Kasumi-1 (cell line): Measurements from ENCODE around the gene PARD3B.

ENCODE experiments used
- DNase-seq, 2 experiments: peaks; one replicate each; lab custom pipeline; 2025; lab: John Stamatoyannopoulos, UW

PARD3B gene

GRCh38 chr2:205619600-205619999 lies 1074.3 kb downstream of the PARD3B start:
- DNase-seq = no peak

GRCh38 chr2:205627085-205627484 lies 1081.8 kb downstream of the PARD3B start:
- no peak for DNase-seq

- DNase-seq = no peak
These were observed 1083.1 kb downstream of the PARD3B start for GRCh38 chr2:205628422-205628821.

- no peak for DNase-seq
These were observed 1084.0 kb downstream of the PARD3B start for GRCh38 chr2:205629091-205629776.

- DNase-seq = no peak
These were observed 1088.7 kb downstream of the PARD3B start for GRCh38 chr2:205633994-205634393.

- DNase-seq = no peak
These were observed 1091.5 kb downstream of the PARD3B start for GRCh38 chr2:205636549-205637319.

GRCh38 chr2:205637320-205637602 lies 1092.0 kb downstream of the PARD3B start:
- DNase-seq = no peak

- DNase-seq = no peak
These were observed 1092.7 kb downstream of the PARD3B start for GRCh38 chr2:205637779-205638503.

- no peak for DNase-seq
These were observed 1095.4 kb downstream of the PARD3B start for GRCh38 chr2:205640716-205641115.

GRCh38 chr2:205642599-205643356 lies 1097.5 kb downstream of the PARD3B start:
- no peak for DNase-seq

- DNase-seq = no peak
These were observed 1098.2 kb downstream of the PARD3B start for GRCh38 chr2:205643391-205643885.

- DNase-seq = no peak
These were observed 1098.7 kb downstream of the PARD3B start for GRCh38 chr2:205644018-205644417.

- DNase-seq = no peak
These were observed 1101.4 kb downstream of the PARD3B start for GRCh38 chr2:205646680-205647079.

- no peak for DNase-seq
These were observed 1105.2 kb downstream of the PARD3B start for GRCh38 chr2:205650450-205650849.

GRCh38 chr2:205650931-205651330 lies 1105.7 kb downstream of the PARD3B start:
- DNase-seq = no peak

- no peak for DNase-seq
These were observed 1106.4 kb downstream of the PARD3B start for GRCh38 chr2:205651719-205652118.

GRCh38 chr2:205654878-205655605 lies 1109.8 kb downstream of the PARD3B start:
- DNase-seq = no peak

GRCh38 chr2:205655779-205656456 lies 1110.6 kb downstream of the PARD3B start:
- no peak for DNase-seq

GRCh38 chr2:205656461-205656860 lies 1111.2 kb downstream of the PARD3B start:
- DNase-seq = no peak

- no peak for DNase-seq
These were observed 1111.7 kb downstream of the PARD3B start for GRCh38 chr2:205656941-205657340.

GRCh38 chr2:205657579-205657978 lies 1112.3 kb downstream of the PARD3B start:
- DNase-seq = no peak
